SH-SY5Y (cell line): ENCODE results near the gene RLN1.

Experiments
- GATA2 ChIP-seq: IDR thresholded peaks from 2 replicates; pipeline ENCODE4 v1.6.1; 2011; ENCODE audit warnings: mild to moderate bottlenecking, low read depth, low read length
- GATA3 ChIP-seq: IDR thresholded peaks from 2 replicates; pipeline ENCODE4 v1.6.1; 2011; ENCODE audit warnings: low read depth, mild to moderate bottlenecking, low read length, moderate library complexity

The RLN1 gene

DNA sequence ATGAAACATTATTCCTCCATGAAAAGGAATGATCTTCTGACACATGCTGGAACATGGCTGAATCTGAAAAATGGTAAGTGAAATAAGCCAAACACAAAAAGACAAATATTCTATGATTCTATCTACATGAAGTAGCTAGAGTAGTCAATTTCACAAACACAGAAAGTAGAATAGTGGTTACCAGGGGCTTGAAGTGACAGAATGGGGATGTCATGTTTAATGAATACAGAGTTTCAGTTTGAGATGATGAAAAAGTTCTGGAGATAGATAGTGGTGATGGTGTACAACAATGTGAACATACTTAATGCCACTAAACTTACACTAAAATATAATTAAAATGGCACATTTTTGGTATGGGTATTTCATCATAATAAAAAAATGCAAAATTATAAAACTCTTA, 53.4 kb downstream of the RLN1 start:
- no peak for TF ChIP-seq GATA2
- no peak for TF ChIP-seq GATA3
